HT1080 (cell line): ENCODE results near the gene ZNF625. TPM values are rescaled to one million over a fixed set of nuclear protein-coding genes. Genes with fewer than 3 reads are reported as not detected.
"Not testable (repeated sequence)": the region's sequence is repeated elsewhere in the genome, so short reads cannot be mapped to it uniquely, and the experiment has no call there.

Experiments
- DNase-seq: peaks from one replicate; pipeline ENCODE4 v3.0.0-alpha.2; 2015; ENCODE audit warnings: low read depth
- small RNA-seq: library from RNA; depleted of rRNA; stranded (forward); fragments of <200 nt; gene quantifications from one replicate; pipeline ENCODE3, GENCODE V24; 2014
- total RNA-seq: library from RNA; depleted of rRNA; stranded (reverse); fragments of >200 nt; shearing (Covaris generic); gene quantifications from 2 replicates; pipeline ENCODE4 v1.2.3, GENCODE V29; 2014; rRNA removed

The ZNF625 gene
- total RNA-seq, 1 experiment from 2014 or later: 6.9 TPM

DNA sequence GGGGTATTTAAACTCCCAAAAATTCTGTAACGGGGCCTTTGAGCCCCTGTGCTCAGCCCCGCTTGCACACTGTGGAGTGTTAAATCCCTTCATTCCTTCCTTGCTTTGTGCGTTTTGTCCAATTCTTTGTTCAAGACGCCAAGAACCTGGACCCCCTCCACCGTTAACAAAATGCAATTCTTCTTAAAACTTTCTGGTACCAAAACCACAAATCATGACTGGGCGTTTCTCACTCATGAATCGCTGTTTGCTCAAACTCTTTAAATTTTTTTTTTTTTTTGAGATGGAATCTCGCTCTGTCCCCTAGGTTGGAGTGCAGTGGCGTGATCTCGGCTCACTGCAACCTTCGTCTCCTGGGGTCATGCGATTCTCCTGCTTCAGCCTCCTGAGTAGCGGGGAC, 17.3 kb downstream of the ZNF625 start:
- no peak for DNase-seq

DNA sequence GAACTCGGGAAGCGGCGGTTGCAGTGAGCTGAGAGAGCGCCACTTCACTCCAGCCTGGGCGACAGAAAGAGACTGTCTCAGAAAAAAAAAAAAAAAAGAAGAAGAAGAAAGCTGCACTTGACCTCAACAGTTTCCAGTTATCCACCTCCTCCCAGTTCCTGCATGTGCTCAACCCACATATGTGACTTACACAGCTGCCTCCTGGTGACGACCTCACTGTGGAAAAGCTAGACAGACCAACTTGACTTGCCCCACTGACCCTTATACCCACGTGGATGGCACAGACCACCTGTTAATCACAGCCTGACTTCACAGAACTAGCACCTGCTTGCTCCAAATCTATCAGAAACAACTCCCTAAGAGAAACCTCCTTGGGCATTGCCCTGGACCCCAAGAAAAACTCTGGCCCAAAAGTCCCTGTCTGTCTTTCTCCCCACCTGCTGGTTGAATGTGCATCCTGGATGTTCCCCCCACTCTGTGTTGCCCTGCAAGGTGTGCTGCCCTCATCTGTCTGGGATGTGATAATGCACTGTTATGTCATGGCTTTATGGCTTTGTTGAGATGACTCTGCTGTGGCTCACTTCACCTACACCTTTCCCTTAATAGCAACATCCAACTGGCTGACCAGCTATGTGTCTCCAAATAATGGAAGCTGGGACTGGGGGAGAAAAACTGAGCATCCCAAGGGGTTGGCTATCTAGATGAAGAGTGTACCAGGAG, 19.2 kb downstream of the ZNF625 start:
- DNase-seq: no peak

DNA sequence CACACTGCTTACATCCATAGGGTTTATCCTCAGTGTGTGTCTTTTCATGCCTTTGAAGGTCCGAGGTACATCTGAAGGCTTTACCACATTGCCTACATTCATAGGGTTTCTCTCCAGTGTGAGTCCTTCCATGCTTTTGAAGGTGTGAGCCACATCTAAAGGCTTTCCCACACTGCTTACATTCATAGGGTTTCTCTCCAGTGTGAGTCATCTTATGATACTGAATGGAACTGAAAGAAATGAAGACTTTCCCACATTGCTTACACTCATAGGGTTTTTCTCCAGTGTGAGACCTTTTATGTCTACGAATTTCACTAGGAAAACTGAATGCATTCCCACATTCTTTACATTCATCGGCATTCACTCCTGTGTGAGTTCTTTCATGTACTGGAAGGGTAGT, 23.5 kb downstream of the ZNF625 start:
- no peak for DNase-seq

DNA sequence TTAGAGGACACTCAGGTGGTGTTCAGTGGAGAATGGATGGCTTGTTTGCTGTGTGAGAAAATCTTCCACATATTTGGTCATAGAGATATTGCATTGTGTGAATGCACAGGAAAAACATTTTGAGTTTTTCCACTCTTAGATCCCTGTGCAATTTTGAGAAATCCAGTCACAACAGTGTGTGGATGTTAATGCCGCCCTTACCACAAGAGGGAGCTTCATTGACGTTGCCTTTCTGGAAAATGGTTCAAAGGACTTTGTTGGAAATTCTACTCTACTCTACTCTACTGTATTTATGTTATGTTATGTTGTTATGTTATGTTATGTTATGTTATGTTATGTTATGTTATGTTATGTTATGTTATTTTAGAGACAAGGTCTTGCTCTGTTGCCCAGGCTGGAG, 29.8 kb downstream of the ZNF625 start:
- no peak for DNase-seq

DNA sequence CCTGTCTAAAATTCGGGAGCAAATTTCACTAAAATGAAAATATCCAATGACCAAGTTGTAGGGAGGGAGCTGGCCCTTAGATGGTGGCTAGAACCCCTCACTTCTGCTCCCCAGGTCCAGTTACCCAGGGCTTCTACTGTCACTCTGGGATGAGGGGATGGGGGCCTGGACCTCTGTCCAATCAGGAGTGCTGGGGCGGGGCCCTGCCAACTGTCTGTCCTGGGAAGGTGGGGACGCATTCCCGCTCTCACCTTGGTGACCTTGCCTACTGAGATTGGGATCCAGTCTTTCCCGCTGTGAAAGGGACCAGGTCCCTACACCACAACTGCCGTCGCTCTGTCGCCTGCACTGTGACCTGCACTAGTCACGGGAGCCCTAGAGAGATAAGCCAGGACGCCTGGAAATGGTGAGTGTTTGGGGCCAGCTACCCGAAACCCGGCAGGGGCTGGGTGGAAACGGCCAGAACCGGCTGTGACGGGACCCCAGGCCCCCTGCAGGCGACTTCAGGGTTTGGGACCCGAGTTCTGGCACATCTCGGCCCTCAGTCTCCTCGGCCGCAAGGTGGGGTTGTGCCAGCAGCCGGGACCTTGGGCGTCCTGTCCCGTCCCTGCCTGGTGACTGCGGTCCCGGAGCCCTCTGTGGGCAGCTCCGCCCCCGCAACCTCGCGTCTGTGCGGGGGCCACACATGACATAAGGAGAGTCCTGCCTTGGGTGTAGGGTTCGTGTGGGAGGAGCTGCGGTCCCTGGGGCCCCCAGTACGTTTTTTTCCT, 39.1 kb downstream of the ZNF625 start:
- DNase-seq: no peak

DNA sequence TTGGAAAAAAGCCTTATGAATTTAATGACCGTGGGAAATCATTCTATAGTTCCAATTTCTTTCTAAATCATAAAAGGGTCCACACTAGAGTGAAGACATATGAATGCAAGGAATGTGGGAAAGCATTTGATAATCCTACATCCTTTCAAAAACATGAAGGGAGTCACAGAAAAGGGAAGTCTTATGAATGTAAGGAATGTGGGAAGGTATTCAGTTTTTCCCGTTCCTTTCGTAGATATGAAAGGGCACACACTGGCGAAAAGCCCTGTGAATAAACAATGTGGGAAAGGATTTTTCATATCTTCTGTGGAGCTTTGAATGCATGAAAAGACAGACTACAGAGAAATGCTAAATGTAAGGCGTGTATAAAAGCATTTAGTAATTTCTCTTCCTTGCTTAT, 43.4 kb downstream of the ZNF625 start:
- no peak for DNase-seq

DNA sequence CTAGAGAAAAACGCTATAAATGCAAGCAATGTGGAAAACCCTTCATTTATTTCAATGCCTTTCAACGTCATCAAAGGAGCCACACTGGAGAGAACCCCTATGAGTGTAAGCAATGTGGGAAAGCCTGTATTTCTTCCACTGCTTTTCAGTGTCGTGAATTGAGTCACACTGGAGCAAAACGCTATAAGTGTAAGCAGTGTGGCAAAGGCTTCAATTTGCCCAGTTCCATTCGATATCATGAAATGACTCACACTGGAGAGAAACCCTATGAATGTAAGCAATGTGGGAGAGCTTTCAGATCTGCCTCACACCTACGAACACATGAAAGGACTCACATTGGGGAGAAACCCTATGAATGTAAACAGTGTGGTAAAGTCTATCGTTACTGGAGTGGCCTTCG, 43.8 kb downstream of the ZNF625 start:
- no peak for DNase-seq

DNA sequence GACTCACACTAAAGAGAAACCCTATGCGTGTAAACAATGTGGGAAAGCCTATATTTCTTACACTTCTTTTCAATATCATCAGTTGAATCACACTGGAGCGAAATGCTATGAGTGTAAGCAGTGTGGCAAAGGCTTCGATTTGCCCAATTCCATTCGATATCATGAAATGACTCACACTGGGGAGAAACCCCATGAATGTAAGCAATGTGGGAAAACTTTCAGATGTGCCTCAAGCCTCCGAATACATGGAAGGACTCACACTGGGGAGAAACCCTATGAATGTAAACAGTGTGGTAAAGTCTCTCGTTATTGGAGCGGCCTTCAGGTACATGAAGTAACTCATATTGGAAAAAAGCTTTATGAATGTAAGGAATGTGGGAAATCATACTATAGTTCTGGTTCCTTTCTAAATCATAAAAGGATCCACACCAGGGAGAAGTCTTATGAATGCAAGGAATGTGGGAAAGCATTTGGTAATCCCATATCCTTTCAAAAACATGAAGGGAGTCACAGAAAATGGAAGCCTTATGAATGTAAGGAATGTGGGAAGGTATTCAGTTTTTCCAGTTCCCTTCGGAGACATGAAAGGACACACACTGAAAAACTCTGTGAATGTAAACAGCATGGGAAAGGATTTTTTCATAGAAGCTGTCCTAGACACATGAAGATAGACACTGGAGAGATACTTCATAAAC, 44.4 kb downstream of the ZNF625 start:
- DNase-seq: peak; percentile 6

DNA sequence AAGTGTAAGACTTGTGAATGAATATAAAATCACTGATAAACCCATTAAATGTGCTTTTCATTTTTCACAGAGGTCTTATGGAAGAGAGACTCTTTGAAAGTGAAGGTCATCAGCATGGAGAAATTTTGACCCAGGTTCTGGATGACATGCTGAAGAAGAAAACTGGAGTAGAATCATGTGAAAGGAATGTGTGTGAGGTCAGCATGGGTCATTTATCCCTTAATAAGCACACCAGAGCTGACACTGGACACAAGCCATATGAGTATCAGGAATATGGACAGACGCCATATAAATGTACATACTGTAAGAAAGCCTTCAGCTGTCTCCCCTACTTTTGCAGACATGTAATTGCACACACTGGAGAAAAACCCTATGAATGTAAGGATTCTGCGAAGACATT, 45.4 kb downstream of the ZNF625 start:
- DNase-seq: no peak

DNA sequence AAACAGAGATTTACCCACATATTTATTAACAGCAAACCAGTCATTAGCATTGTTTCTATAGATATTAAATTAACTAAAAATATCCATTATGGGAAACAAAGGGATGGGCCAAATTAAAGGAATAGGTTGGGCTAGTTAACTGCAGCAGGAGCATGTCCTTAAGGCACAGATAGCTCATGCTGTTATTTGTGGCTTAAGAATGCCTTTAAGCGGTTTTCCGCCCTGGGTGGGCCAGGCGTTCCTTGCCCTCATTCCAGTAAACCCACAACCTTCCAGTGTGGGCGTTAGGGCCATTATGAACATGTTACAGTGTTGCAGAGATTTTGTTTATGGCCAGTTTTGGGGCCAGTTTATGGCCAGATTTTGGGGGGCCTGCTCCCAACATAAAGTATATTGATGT, 52.6 kb downstream of the ZNF625 start:
- DNase-seq: not testable (repeated sequence)

DNA sequence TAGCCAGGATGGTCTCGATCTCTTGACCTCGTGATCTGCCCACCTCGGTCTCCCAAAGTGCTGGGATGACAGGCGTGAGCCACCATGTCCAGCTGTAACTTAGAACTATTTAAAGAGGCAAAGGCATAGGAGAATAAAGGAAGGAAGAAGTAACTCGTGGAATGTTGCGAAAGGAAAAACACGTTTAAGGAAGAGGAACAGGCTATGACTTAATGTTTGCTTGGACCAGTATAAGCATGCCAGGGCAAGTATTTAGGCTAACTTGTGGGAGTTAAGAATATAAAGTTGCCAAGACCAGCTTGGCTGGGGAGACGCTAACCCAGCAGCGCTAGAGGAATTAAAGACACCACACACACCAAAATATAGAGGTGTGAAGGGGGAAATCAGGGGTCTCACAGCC, 58.5 kb downstream of the ZNF625 start:
- DNase-seq: no peak

DNA sequence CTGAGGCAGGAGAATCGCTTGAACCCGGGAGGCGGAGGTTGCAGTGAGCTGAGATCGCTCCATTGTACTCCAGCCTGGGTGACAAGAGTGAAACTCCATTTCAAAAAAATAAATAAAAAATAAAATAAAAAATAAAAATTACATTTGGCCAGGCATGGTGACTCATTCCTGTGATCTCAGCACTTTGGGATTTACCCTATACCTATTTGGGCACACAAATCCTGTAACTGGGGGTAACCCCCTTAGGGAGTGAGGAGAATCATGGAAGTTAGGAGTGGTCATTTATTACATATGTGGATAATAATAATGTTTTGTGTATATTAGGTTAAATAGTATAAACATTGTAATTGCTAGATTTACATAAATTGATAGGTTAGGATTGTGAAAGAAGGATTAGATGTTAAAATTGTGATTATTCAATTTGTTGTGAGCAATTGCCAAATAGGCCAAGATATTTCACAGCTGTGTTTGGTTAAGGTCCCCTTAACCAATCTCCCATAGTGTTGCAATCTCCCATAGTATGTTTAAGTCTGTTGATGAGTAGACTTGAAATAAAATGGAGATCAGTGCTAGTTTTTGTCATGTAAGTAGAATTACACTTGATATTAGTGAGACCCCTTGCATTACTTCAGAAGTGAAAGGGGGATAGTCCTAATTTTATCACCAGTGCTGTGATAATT, 61.3 kb downstream of the ZNF625 start:
- no peak for DNase-seq

Small RNAs within 50 kb of the gene (small RNA-seq; reads per million reads assigned to genes)
- not detected for gene RNA5SP467

Other genes starting within 250 kb of the ZNF625 start
- gene ZNF700, start 231.6 kb downstream of the ZNF625 start, total RNA-seq: 6.8 and 7.0 TPM in 2 replicates
- not detected in 2 replicates for gene ZNF763, start 191.7 kb downstream of the ZNF625 start, total RNA-seq
- 0.37 TPM in 1 of 2 replicates, not detected in the other for gene ZNF433, start 121.1 kb downstream of the ZNF625 start, total RNA-seq
- gene ZNF878, start 103.8 kb downstream of the ZNF625 start, total RNA-seq: not detected in 2 replicates
- gene ZNF844, start 92.0 kb downstream of the ZNF625 start, total RNA-seq: 0.02 TPM in 1 of 2 replicates, not detected in the other
- gene ZNF20, start 16.4 kb downstream of the ZNF625 start, total RNA-seq: 3.0 and 3.5 TPM in 2 replicates
- gene ZNF136, start 6.4 kb upstream of the ZNF625 start, total RNA-seq: 2.6 and 3.7 TPM in 2 replicates
- 0.13 and 0.23 TPM in 2 replicates for gene ZNF44, start 138.1 kb upstream of the ZNF625 start, total RNA-seq
- 0.13 TPM in 1 of 2 replicates, not detected in the other for gene ZNF563, start 176.9 kb upstream of the ZNF625 start, total RNA-seq
- 0.08 and 0.17 TPM in 2 replicates for gene ZNF442, start 208.9 kb upstream of the ZNF625 start, total RNA-seq
- gene ZNF799, start 244.5 kb upstream of the ZNF625 start, total RNA-seq: 2.4 and 2.9 TPM in 2 replicates